Camera-type eye (tissue), 1 donor: Measurements from ENCODE around the gene GALE. TPM values are rescaled to one million over a fixed set of nuclear protein-coding genes. Genes with fewer than 3 reads are reported as not detected.

Experiments used
- total RNA-seq: library from RNA; depleted of rRNA; stranded (reverse); fragments of >200 nt; gene quantifications from one replicate; pipeline ENCODE4 v1.2.3, GENCODE V29; 2014

The GALE gene
- 19.2 TPM for total RNA-seq

DNA sequence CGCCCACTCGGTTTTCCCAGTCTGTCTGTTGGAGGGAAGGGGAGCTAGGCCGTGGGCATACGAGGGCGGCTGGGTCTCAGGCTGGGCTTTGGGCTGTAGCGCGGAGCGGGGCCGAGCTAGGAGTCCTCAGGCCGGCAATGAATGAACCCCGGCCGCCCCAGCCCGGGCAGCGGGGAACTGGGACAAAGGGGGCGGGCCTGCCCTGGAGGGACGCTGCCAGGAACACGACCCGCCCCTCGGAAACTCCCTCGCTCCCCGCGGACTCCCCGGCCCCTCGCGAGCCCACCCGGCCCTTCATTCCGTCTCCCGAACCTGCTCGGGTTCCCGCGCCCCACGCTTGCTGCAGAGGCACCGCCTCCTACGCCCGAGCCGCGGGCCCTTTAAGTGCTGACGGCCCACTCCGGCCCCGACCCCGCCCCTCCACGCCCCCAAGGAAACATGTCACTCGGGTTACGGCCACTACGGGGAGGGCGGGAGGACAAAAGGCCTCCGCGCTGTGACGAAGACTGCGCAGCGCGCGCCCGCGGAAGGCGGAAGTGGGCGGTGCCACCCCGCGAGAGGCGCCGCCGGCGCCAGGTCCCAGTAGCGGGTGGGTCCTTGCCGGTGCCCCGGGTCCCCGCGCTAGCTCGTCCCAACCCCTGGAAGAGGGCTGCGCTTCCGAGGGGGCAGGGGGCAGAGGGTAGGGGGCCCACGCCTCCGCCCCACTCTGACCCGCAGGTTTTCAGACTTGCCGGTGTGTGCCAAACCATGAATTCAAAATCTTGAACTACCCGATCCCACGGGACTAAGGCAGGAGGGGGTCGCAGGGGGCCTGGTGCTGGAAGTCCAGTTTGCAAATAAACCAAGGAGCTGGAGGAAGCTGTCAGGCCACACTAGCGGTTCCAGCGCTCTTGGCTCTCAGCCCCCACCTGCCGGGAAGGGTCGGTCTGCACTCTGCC is at the start of gene GALE:
GALE (minus strand) TSS at position 355 of the 938 bp plus-strand sequence. CDS start 1,747 bp downstream, outside the sequence.

GRCh38 chr1:23825076-23825761 is 24.7 kb upstream of the GALE start, which contains the start of gene HMGCL:
Gene HMGCL, minus strand, starts transcription at chr1:23825429. Its CDS starts 14 bp downstream, at chr1:23825415.

DNA sequence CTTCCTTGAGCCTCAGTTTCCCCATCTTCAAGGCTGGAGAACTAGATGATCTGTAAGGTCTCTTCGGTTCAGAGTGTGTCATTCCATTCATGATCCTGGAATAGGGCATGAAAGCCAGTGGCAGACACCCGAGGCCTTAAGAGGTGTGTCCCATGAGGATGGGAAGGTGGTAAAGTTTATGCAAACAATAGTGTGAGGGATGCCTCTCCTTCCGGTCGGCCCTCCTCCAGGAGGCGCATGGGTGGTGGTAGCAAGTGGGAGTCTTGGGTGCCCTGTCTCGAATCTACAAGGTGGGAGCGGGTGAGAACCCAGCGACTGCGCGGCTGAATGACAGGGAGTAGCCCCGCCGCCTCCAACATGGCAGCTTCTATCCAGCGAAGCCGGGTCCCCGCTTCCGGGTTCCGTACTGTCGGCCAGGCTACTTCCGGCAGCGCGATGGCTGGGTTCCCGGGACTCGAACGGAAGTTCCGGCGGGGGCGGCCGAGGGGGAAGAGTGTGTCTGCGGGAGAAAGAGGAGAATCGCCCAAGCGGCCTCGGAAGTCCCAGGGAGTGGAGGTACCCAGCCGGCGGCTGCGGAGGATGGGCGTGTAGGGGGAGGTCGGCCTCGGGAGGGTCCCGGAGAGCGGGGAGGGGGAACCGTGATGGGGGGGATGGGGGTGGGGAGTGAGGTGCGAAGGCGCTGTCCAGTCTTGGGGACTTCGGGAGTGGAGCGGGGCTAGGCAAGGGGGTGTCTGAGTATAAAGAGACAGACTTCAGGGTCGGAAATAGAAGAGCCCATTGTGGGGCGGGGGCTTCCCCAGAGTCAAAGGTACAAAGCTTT is 9.6 kb downstream of the GALE start, which contains the start of gene LYPLA2:
LYPLA2 (plus strand) TSS at position 450 of the 820 bp plus-strand sequence. CDS start 1,538 bp downstream, outside the sequence.

GRCh38 chr1:23777979-23778814 is 22.4 kb downstream of the GALE start, which contains the start of gene PITHD1:
Gene PITHD1, plus strand, starts transcription at chr1:23778418. Its CDS starts 98 bp downstream, at chr1:23778516.

Other genes starting within 250 kb of the GALE start
- 222 TPM for gene ID3, start 241.3 kb downstream of the GALE start, total RNA-seq
- 683 TPM for gene RPL11, start 108.9 kb downstream of the GALE start, total RNA-seq
- gene ELOA, start 57.3 kb downstream of the GALE start, total RNA-seq, result 37.7 TPM
- 83.9 TPM for gene PITHD1, start 22.3 kb downstream of the GALE start, total RNA-seq
- 26.6 TPM for gene LYPLA2, start 9.6 kb downstream of the GALE start, total RNA-seq
- gene HMGCL, start 24.7 kb upstream of the GALE start, total RNA-seq, result 31.6 TPM
- 29.0 TPM for gene FUCA1, start 67.5 kb upstream of the GALE start, total RNA-seq
- 0.05 TPM for gene CNR2, start 112.6 kb upstream of the GALE start, total RNA-seq
- 171 TPM for gene PNRC2, start 159.1 kb upstream of the GALE start, total RNA-seq
- gene SRSF10, start 179.6 kb upstream of the GALE start, total RNA-seq, result 226 TPM